ENCODE measurements around the gene AMFR. TPM values are rescaled to one million over a fixed set of nuclear protein-coding genes. Genes with fewer than 3 reads are reported as not detected.

Gene AMFR
- total RNA-seq, 1 experiment from 2014 or later, result 31.7 TPM

- H3K27ac Mint-ChIP-seq, result peak within 1 kb of the TSS; percentile 95
- ATAC-seq, result peak; percentile 99
- no peak for TF ChIP-seq TEAD4 (CRISPR knock-in tag; IDR thresholded peaks at IDR 0.05)
- 0 out of 2 replicates have a peak, but pooled peaks have one; percentile 17 for TF ChIP-seq ETV6 (CRISPR knock-in tag; IDR thresholded peaks at IDR 0.05)
- peak; percentile 74 for TF ChIP-seq SP1 (CRISPR knock-in tag; conservative IDR thresholded peaks at IDR 0.05)
- no peak for TF ChIP-seq ZMAT4 (CRISPR knock-in tag; IDR thresholded peaks at IDR 0.05)
- TF ChIP-seq NFYB (CRISPR knock-in tag; conservative IDR thresholded peaks at IDR 0.05; ENCODE audit: low read depth), result peak; percentile 88
- TF ChIP-seq ZNF232 (CRISPR knock-in tag; IDR thresholded peaks at IDR 0.05), result no peak
- TF ChIP-seq STAT6 (CRISPR knock-in tag; conservative IDR thresholded peaks at IDR 0.05; ENCODE audit: low read depth), result no peak
- peak; percentile 83 for TF ChIP-seq GABPB1 (CRISPR knock-in tag; IDR thresholded peaks at IDR 0.05)
- TF ChIP-seq FOXK1 (CRISPR knock-in tag; IDR thresholded peaks at IDR 0.05), result peak; percentile 61; the same call in 1 of the 2 replicates
- TF ChIP-seq TP53 (CRISPR knock-in tag; IDR thresholded peaks at IDR 0.05), result no peak
- no peak for TF ChIP-seq SMAD4 (CRISPR knock-in tag; IDR thresholded peaks at IDR 0.05)
- no peak for TF ChIP-seq PREB (CRISPR knock-in tag; IDR thresholded peaks at IDR 0.05; ENCODE audit: borderline replicate concordance)
- TF ChIP-seq HMGXB4 (CRISPR knock-in tag; IDR thresholded peaks at IDR 0.05), result no peak; the same call in 1 of the 2 replicates
- TF ChIP-seq ZNF396 (CRISPR knock-in tag; IDR thresholded peaks at IDR 0.05; ENCODE audit: borderline replicate concordance), result no peak
- no peak for TF ChIP-seq MLX (CRISPR knock-in tag; IDR thresholded peaks at IDR 0.05)
- no peak for TF ChIP-seq ARID4B (CRISPR knock-in tag; IDR thresholded peaks at IDR 0.05; ENCODE audit: borderline replicate concordance)
- no peak for TF ChIP-seq ZNF416 (CRISPR knock-in tag; IDR thresholded peaks at IDR 0.05)
- TF ChIP-seq PRDM15 (CRISPR knock-in tag; IDR thresholded peaks at IDR 0.05), result no peak
- H3K9me3 Mint-ChIP-seq, result no peaks in the 10 kb centered on the region
- CTCF ChIA-PET, result interaction anchor here (0.6 to 1.4 kb wide), 9 partner anchors 9 to 277 kb away, joined by 3 to 13 read pairs (median 4); no protein-coding TSS in a partner anchor
- peak within 1 kb of the TSS; percentile 97 for H3K4me3 Mint-ChIP-seq
- no peaks in the 10 kb centered on the region for H3K27me3 Mint-ChIP-seq (ENCODE audit: low read depth)
- H3K36me3 Mint-ChIP-seq, result peaks cover 37% of the 10 kb centered on the region
- DNase-seq (ENCODE audit: low spot score), result peak; percentile 92
- peaks cover 20% of the 10 kb centered on the region for H3K4me1 Mint-ChIP-seq
- POLR2A ChIA-PET, result interaction anchor here (0.6 to 1.8 kb wide), 5 partner anchors 8 to 250 kb away, joined by 3 to 6 read pairs (median 5); no protein-coding TSS in a partner anchor
Measured at GRCh38 chr16:56450986-56451752, 25.8 kb upstream of the AMFR start, which contains the start of the genes NUDT21 and OGFOD1. TSS of gene NUDT21 (minus strand) at chr16:56451332. CDS start at chr16:56451202, 130 bp downstream. TSS of gene OGFOD1 (plus strand) at chr16:56451554. CDS start at chr16:56451613, 59 bp downstream.

Data from WTC11 (cell line).